ENCODE data around the gene DDN. TPM values are rescaled to one million over a fixed set of nuclear protein-coding genes. Genes with fewer than 3 reads are reported as not detected.
A peak's percentile ranks its signal among the peaks of the same experiment; 100 is the strongest.

The DDN gene
- total RNA-seq, 8 experiments from 2014 or later, result 0.23 to 1.4 (median 0.57) TPM

- Histone ChIP-seq H3K4me3 (peak overlapping the region in 2 of 5 donors; percentile 19 to 36), H3K27ac (no peak overlapping the region), H3K4me1 (replicated peaks in 1 of 2) (peaks cover 20 to 33% of the 10 kb centered on the region in 2 donors)
- ATAC-seq (replicated peaks in 6 of 8), result peak in 1 of 8 experiments; percentile 2
- in situ Hi-C loops (cut with MboI; ENCODE audit: low pct_unique_long_range_greater_than_20kb in 2 of 9, low sequenced_read_pairs in 9 of 9, unreplicated experiment in 9 of 9), result no loop called here
- WGBS, 10 experiments, result 0 to 33% (median 0%) methylated on average over 1 to 5 of the region's 13 CpGs; no CpG with 5 or more reads in 6 of the 10 experiments
These were observed 17.4 kb downstream of the DDN start for GRCh38 chr12:48981757-48982157.

- H3K4me3 ChIP-seq, result peak overlapping the region; percentile 13 to 36 (median 19)
- WGBS, 10 experiments, result 0 to 10% (median 2%) methylated on average over 2 to 63 of the region's 91 CpGs; no CpG with 5 or more reads in 2 of the 10 experiments
- peak; percentile 24 to 79 (median 70) for ATAC-seq (replicated peaks in 6 of 8)
- no peak overlapping the region for H3K27ac ChIP-seq
- peaks cover 14 to 27% of the 10 kb centered on the region in 2 donors for H3K4me1 ChIP-seq (replicated peaks in 1 of 2)
- in situ Hi-C loops (cut with MboI; ENCODE audit: low pct_unique_long_range_greater_than_20kb in 2 of 9, low sequenced_read_pairs in 9 of 9, unreplicated experiment in 9 of 9), result no loop called here
These were observed 18.0 kb downstream of the DDN start for GRCh38 chr12:48980953-48981756.

- no peak overlapping the region for H3K27ac ChIP-seq
- 0 to 25% (median 7%) methylated on average over 1 to 42 of the region's 46 CpGs; no CpG with 5 or more reads in 4 of the 10 experiments for whole genome bisulfite sequencing, 10 experiments
- peak overlapping the region in 2 of 5 donors; percentile 21 to 36 for H3K4me3 ChIP-seq
- peaks cover 8 to 20% of the 10 kb centered on the region in 2 donors for H3K4me1 ChIP-seq (replicated peaks in 1 of 2)
- ATAC-seq (replicated peaks in 6 of 8), result peak in 2 of 8 experiments; percentile 6 to 23
- in situ Hi-C loops (cut with MboI; ENCODE audit: low pct_unique_long_range_greater_than_20kb in 2 of 9, low sequenced_read_pairs in 9 of 9, unreplicated experiment in 9 of 9), result no loop called here
These were observed 18.7 kb downstream of the DDN start for GRCh38 chr12:48980389-48980952.

- no peak overlapping the region for H3K27ac ChIP-seq
- WGBS, 10 experiments, result 0 to 13% (median 3%) methylated on average over 1 to 9 of the region's 55 CpGs; no CpG with 5 or more reads in 4 of the 10 experiments
- in situ Hi-C loops (cut with MboI; ENCODE audit: low pct_unique_long_range_greater_than_20kb in 2 of 9, low sequenced_read_pairs in 9 of 9, unreplicated experiment in 9 of 9), result no loop called here
- peak overlapping the region in 1 of 5 donors; percentile 36 for H3K4me3 ChIP-seq
- peaks cover 4 to 16% of the 10 kb centered on the region in 2 donors for H3K4me1 ChIP-seq (replicated peaks in 1 of 2)
- ATAC-seq (replicated peaks in 6 of 8), result no peak
These were observed 19.4 kb downstream of the DDN start for GRCh38 chr12:48979602-48980388.

GRCh38 chr12:48978741-48979601 lies 20.2 kb downstream of the DDN start:
- ATAC-seq (replicated peaks in 6 of 8), result no peak
- Histone ChIP-seq H3K4me3 (peak overlapping the region in 1 of 5 donors; percentile 13), H3K4me1 (replicated peaks in 1 of 2) (peaks cover 4 to 16% of the 10 kb centered on the region in 2 donors), H3K27ac (no peak overlapping the region)
- in situ Hi-C loops (cut with MboI; ENCODE audit: low pct_unique_long_range_greater_than_20kb in 2 of 9, low sequenced_read_pairs in 9 of 9, unreplicated experiment in 9 of 9), result no loop called here
- 0 to 20% (median 9%) methylated on average over 1 to 13 of the region's 45 CpGs; no CpG with 5 or more reads in 3 of the 10 experiments for WGBS, 10 experiments

GRCh38 chr12:48978291-48978740 lies 20.9 kb downstream of the DDN start, which contains the start of gene WNT1:
Gene WNT1, plus strand, starts transcription at chr12:48978322. Its CDS starts 329 bp downstream, at chr12:48978651.
- peak in 5 of 8 experiments; percentile 3 to 23 (median 16) for ATAC-seq (replicated peaks in 6 of 8)
- Histone ChIP-seq H3K4me3 (peak within 1 kb of the TSS in 1 of 5 donors; percentile 13), H3K4me1 (replicated peaks in 1 of 2) (peaks cover 4 to 16% of the 10 kb centered on the region in 2 donors), H3K27ac (no peak within 1 kb of the TSS)
- 0 to 10% methylated on average over 2 to 3 of the region's 45 CpGs; no CpG with 5 or more reads in 8 of the 10 experiments for WGBS, 10 experiments
- in situ Hi-C loops (cut with MboI; ENCODE audit: low pct_unique_long_range_greater_than_20kb in 2 of 9, low sequenced_read_pairs in 9 of 9, unreplicated experiment in 9 of 9), result no loop called here

GRCh38 chr12:48977290-48978281 lies 21.6 kb downstream of the DDN start:
- in situ Hi-C loops (cut with MboI; ENCODE audit: low pct_unique_long_range_greater_than_20kb in 2 of 9, low sequenced_read_pairs in 9 of 9, unreplicated experiment in 9 of 9), result no loop called here
- H3K4me3 ChIP-seq, result no peak overlapping the region

GRCh38 chr12:48973941-48974673 lies 25.1 kb downstream of the DDN start:
- no peak overlapping the region for H3K4me3 ChIP-seq
- in situ Hi-C loops (cut with MboI; ENCODE audit: low pct_unique_long_range_greater_than_20kb in 2 of 9, low sequenced_read_pairs in 9 of 9, unreplicated experiment in 9 of 9), result no loop called here
- WGBS, 10 experiments, result 0 to 80% (median 47%) methylated on average over 1 to 6 of the region's 19 CpGs
- H3K27ac ChIP-seq, result no peak overlapping the region
- peak in 4 of 8 experiments; percentile 2 to 38 (median 17) for ATAC-seq (replicated peaks in 6 of 8)
- peaks cover 4 to 16% of the 10 kb centered on the region in 2 donors for H3K4me1 ChIP-seq (replicated peaks in 1 of 2)

More at GRCh38 chr12:48977290-48978281, 21.6 kb downstream of the DDN start:
- H3K4me1 ChIP-seq (replicated peaks in 1 of 2), result peaks cover 4 to 16% of the 10 kb centered on the region in 2 donors
- ATAC-seq (replicated peaks in 6 of 8), result peak in 6 of 8 experiments; percentile 12 to 70 (median 24)
- WGBS, 10 experiments, result 11 to 60% (median 34%) methylated on average over 1 to 16 of the region's 50 CpGs; no CpG with 5 or more reads in 1 of the 10 experiments
- H3K27ac ChIP-seq, result no peak overlapping the region

- 25% methylated on average over 4 of the region's 12 CpGs; no CpG with 5 or more reads in 9 of the 10 experiments for WGBS, 10 experiments
- no peak overlapping the region for H3K4me3 ChIP-seq
- peaks cover 4 to 16% of the 10 kb centered on the region in 2 donors for H3K4me1 ChIP-seq (replicated peaks in 1 of 2)
- H3K27ac ChIP-seq, result no peak overlapping the region
- in situ Hi-C loops (cut with MboI; ENCODE audit: low pct_unique_long_range_greater_than_20kb in 2 of 9, low sequenced_read_pairs in 9 of 9, unreplicated experiment in 9 of 9), result no loop called here
- peak in 2 of 8 experiments; percentile 44 to 51 for ATAC-seq (replicated peaks in 6 of 8)
These were observed 25.6 kb downstream of the DDN start for GRCh38 chr12:48973531-48973930.

GRCh38 chr12:48972952-48973483 lies 26.2 kb downstream of the DDN start:
- 0 to 66% (median 27%) methylated on average over 1 to 2 of the region's 3 CpGs; no CpG with 5 or more reads in 5 of the 10 experiments for WGBS, 10 experiments
- H3K27ac ChIP-seq, result no peak overlapping the region
- in situ Hi-C loops (cut with MboI; ENCODE audit: low pct_unique_long_range_greater_than_20kb in 2 of 9, low sequenced_read_pairs in 9 of 9, unreplicated experiment in 9 of 9), result no loop called here
- H3K4me1 ChIP-seq (replicated peaks in 1 of 2), result peaks cover 4 to 16% of the 10 kb centered on the region in 2 donors
- H3K4me3 ChIP-seq, result no peak overlapping the region
- no peak for ATAC-seq (replicated peaks in 6 of 8)

Measured in motor neuron (in vitro differentiated cells).